HEK293 (cell line): ENCODE results near the gene LPAR2.

Source experiments
- CTCF ChIA-PET: fragments of 350-600 bp; formaldehyde crosslinking; extraction: SDS; loops from one replicate; lab custom pipeline; 2021; ENCODE audit warnings: antibody characterized with exemption; lab: Yijun Ruan, JAX
- POLR2A ChIA-PET: fragments of 300-600 bp; formaldehyde crosslinking; extraction: SDS; loops from one replicate; lab custom pipeline; 2020; ENCODE audit warnings: antibody characterized with exemption, inconsistent platforms; lab: Yijun Ruan, JAX
- H3K27ac ChIP-seq: fragments of 200-500 bp; sonication (Bioruptor generic); 2 replicates; pipeline ENCODE4 v1.5.1; 2014; ENCODE audit warnings: low read depth, low read length, control low read depth, inconsistent platforms; ENCODE audit errors: extremely low read depth
- H3K36me3 ChIP-seq, 2 experiments: fragments of 200-500 bp in 1 of 2; sonication (Bioruptor generic) in 1 of 2; 1 replicate in 1 of 2; 2 replicates in 1 of 2; pipeline ENCODE4 v1.5.1; 2014 to 2017; ENCODE audit warnings: inconsistent platforms in 2 of 2, low read length in 2 of 2; ENCODE audit not compliant: control insufficient read depth in 2 of 2, insufficient read depth in 1 of 2
- H3K4me1 ChIP-seq: fragments of 200-500 bp; sonication (Bioruptor generic); 2 replicates; pipeline ENCODE4 v1.5.1; 2014; ENCODE audit warnings: mild to moderate bottlenecking, low read length, inconsistent platforms; ENCODE audit not compliant: control insufficient read depth, insufficient read depth
- H3K4me3 ChIP-seq: 2 replicates; pipeline ENCODE4 v1.5.1; 2011; ENCODE audit warnings: low read depth, mild to moderate bottlenecking, control low read depth, low read length, moderate library complexity
- H3K9me3 ChIP-seq: fragments of 200-500 bp; sonication (Bioruptor generic); 2 replicates; pipeline ENCODE4 v1.5.1; 2014; ENCODE audit warnings: low read depth, low read length, inconsistent platforms; ENCODE audit not compliant: control insufficient read depth, insufficient read depth
- OVOL3 ChIP-seq: fragments of 450-650 bp; formaldehyde crosslinking; IDR thresholded peaks from 2 replicates; pipeline ENCODE4 v1.5.1; 2016; ENCODE audit warnings: missing biosample characterization, missing genetic modification characterization
- REPIN1 ChIP-seq: fragments of 450-650 bp; formaldehyde crosslinking; IDR thresholded peaks from 2 replicates; pipeline ENCODE4 v1.5.1; 2017; ENCODE audit warnings: missing biosample characterization, missing genetic modification characterization, low read depth
- SCRT2 ChIP-seq: fragments of 450-650 bp; formaldehyde crosslinking; IDR thresholded peaks from 2 replicates; pipeline ENCODE4 v1.5.1; 2016; ENCODE audit warnings: missing biosample characterization, missing genetic modification characterization
- SP7 ChIP-seq: fragments of 450-650 bp; formaldehyde crosslinking; IDR thresholded peaks from 2 replicates; pipeline ENCODE4 v1.5.1; 2016; ENCODE audit warnings: missing biosample characterization, missing genetic modification characterization
- TCF7L2 ChIP-seq: IDR thresholded peaks from 2 replicates; pipeline ENCODE4 v1.6.1; 2011; ENCODE audit warnings: low read depth, mild to moderate bottlenecking, inconsistent platforms, low read length, moderate library complexity, borderline replicate concordance
- ZNF140 ChIP-seq: fragments of 450-650 bp; formaldehyde crosslinking; IDR thresholded peaks from 2 replicates; pipeline ENCODE4 v1.5.1; 2016; ENCODE audit warnings: missing biosample characterization, missing genetic modification characterization
- ZNF394 ChIP-seq: fragments of 450-650 bp; formaldehyde crosslinking; IDR thresholded peaks from 2 replicates; pipeline ENCODE4 v1.5.1; 2016; ENCODE audit warnings: missing biosample characterization, missing genetic modification characterization, mild to moderate bottlenecking, moderate library complexity, borderline replicate concordance
- ZNF48 ChIP-seq: fragments of 450-650 bp; formaldehyde crosslinking; IDR thresholded peaks from 2 replicates; pipeline ENCODE4 v1.5.1; 2016; ENCODE audit warnings: missing biosample characterization, missing genetic modification characterization
- ZNF596 ChIP-seq: fragments of 450-650 bp; IDR thresholded peaks from 2 replicates; pipeline ENCODE4 v1.5.0; 2018; ENCODE audit warnings: missing biosample characterization, mild to moderate bottlenecking, missing genetic modification characterization, moderate library complexity
- ZNF610 ChIP-seq: fragments of 450-650 bp; formaldehyde crosslinking; IDR thresholded peaks from 2 replicates; pipeline ENCODE4 v1.5.1; 2016; ENCODE audit warnings: missing biosample characterization, missing genetic modification characterization, borderline replicate concordance
- ZNF624 ChIP-seq: fragments of 450-650 bp; formaldehyde crosslinking; IDR thresholded peaks from 2 replicates; pipeline ENCODE4 v1.5.1; 2017; ENCODE audit warnings: missing biosample characterization, missing genetic modification characterization
- TF ChIP-seq, protein P1 (sequence below): fragments of 450-650 bp; formaldehyde crosslinking; IDR thresholded peaks from 2 replicates; pipeline ENCODE4 v1.5.1; 2016; ENCODE audit warnings: missing biosample characterization, missing genetic modification characterization
- TF ChIP-seq, protein P2 (sequence below): fragments of 450-650 bp; IDR thresholded peaks from 2 replicates; pipeline ENCODE4 v1.5.1; 2018; ENCODE audit warnings: missing biosample characterization, missing genetic modification characterization
- TF ChIP-seq, protein P3 (sequence below): fragments of 450-650 bp; formaldehyde crosslinking; IDR thresholded peaks from 2 replicates; pipeline ENCODE4 v1.5.1; 2016; ENCODE audit warnings: missing biosample characterization, missing genetic modification characterization
- TF ChIP-seq, protein P4 (sequence below): fragments of 450-650 bp; formaldehyde crosslinking; IDR thresholded peaks from 2 replicates; pipeline ENCODE4 v1.5.1; 2016; ENCODE audit warnings: missing biosample characterization, missing genetic modification characterization
- TF ChIP-seq, protein P5 (sequence below): fragments of 450-650 bp; formaldehyde crosslinking; IDR thresholded peaks from 2 replicates; pipeline ENCODE4 v1.5.1; 2016; ENCODE audit warnings: missing biosample characterization, missing genetic modification characterization
- TF ChIP-seq, protein P6 (sequence below): fragments of 450-650 bp; formaldehyde crosslinking; IDR thresholded peaks from 2 replicates; pipeline ENCODE4 v1.5.1; 2016; ENCODE audit warnings: missing biosample characterization, missing genetic modification characterization

Gene LPAR2

DNA sequence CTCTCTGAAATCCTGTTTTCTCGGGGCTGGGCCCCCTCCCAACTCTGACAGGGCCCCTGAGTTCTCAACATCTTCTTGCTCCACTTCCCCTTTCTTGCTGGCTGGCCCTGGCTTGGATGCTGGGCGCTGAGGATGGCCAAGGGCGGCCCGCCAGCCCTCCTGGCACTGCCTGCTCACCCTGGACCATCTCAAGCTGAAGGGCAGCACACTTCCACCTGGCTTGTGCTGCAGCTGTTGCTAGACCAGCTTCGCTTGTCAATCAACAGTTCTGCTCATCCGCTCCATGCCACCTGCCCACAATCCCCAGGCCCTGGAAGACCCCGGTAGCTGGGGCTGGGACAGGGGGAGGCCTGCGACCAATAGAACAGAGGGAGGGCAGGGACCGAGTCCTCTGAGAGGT is 22.3 kb upstream of the LPAR2 start:
- no peak overlapping the region for H3K4me3 ChIP-seq
- POLR2A ChIA-PET: interaction anchor here (1.4 kb wide), 1 partner anchor 10 kb away, joined by 6 read pairs; no protein-coding TSS in a partner anchor
- no peaks in the 10 kb centered on the region for H3K9me3 ChIP-seq
- peaks cover 12 to 92% of the 10 kb centered on the region in 2 experiments for H3K36me3 ChIP-seq
- H3K27ac ChIP-seq: no peak overlapping the region
- TF ChIP-seq, protein P1, sequence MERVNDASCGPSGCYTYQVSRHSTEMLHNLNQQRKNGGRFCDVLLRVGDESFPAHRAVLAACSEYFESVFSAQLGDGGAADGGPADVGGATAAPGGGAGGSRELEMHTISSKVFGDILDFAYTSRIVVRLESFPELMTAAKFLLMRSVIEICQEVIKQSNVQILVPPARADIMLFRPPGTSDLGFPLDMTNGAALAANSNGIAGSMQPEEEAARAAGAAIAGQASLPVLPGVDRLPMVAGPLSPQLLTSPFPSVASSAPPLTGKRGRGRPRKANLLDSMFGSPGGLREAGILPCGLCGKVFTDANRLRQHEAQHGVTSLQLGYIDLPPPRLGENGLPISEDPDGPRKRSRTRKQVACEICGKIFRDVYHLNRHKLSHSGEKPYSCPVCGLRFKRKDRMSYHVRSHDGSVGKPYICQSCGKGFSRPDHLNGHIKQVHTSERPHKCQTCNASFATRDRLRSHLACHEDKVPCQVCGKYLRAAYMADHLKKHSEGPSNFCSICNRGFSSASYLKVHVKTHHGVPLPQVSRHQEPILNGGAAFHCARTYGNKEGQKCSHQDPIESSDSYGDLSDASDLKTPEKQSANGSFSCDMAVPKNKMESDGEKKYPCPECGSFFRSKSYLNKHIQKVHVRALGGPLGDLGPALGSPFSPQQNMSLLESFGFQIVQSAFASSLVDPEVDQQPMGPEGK (tag by site-specific recombination): no peak
- TF ChIP-seq, all 188 proteins: peak for 0
- no peaks in the 10 kb centered on the region for H3K4me1 ChIP-seq
- CTCF ChIA-PET: interaction anchor here (0.6 kb wide), 1 partner anchor 187 kb away, joined by 3 read pairs; no protein-coding TSS in a partner anchor

DNA sequence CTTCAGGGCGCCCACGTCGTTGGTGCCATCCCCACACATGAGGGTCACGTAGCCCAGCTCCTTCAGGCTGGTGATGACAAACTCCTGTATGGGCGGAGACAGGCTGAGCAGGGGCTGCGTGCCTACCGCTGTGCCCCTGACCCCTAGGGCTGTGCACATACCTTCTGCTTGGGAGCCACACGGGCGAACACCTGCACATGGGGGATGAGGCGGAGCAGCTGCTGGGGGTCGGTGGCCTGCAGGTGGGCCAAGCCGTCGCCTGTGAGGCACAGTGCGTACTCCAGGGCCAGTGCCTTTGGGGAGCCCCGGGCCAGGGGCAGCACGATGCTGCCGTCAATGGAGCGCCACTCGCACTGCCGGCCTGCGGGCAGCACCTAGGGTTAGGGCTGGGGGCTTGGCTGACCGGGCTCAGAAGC is 21.6 kb upstream of the LPAR2 start:
- TF ChIP-seq, protein P2, sequence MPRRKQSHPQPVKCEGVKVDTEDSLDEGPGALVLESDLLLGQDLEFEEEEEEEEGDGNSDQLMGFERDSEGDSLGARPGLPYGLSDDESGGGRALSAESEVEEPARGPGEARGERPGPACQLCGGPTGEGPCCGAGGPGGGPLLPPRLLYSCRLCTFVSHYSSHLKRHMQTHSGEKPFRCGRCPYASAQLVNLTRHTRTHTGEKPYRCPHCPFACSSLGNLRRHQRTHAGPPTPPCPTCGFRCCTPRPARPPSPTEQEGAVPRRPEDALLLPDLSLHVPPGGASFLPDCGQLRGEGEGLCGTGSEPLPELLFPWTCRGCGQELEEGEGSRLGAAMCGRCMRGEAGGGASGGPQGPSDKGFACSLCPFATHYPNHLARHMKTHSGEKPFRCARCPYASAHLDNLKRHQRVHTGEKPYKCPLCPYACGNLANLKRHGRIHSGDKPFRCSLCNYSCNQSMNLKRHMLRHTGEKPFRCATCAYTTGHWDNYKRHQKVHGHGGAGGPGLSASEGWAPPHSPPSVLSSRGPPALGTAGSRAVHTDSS: no peak
- no peak for TF ChIP-seq ZNF140 (tag by site-specific recombination)
- TF ChIP-seq, protein P3, sequence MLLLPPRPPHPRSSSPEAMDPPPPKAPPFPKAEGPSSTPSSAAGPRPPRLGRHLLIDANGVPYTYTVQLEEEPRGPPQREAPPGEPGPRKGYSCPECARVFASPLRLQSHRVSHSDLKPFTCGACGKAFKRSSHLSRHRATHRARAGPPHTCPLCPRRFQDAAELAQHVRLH (tag by site-specific recombination): no peak
- TF ChIP-seq OVOL3 (tag by site-specific recombination): no peak
- CTCF ChIA-PET: no interaction called here
- Histone ChIP-seq H3K4me3 (no peak overlapping the region), H3K4me1 (no peaks in the 10 kb centered on the region), H3K36me3 (peaks cover 12 to 92% of the 10 kb centered on the region in 2 experiments), H3K27ac (no peak overlapping the region), H3K9me3 (no peaks in the 10 kb centered on the region)
- POLR2A ChIA-PET: no interaction called here

DNA sequence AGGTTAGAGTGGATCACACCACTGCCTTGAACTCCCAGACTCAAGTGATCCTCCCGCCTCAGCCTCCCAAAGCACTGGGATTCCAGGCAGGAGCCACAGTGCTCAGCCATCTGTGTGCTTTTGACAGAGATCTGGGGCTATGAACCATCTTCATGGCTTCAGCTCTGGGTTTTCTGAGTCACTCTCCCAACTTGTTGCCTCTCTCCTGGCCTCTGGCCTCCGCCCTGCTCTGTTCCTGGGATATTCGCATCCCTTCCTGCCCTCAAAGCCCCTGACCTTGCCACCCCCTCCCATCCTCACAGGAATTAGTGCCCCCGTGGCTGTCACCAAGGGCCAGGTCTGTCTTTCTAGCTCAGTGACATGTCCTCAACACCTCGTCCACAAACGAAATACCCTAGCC is 21.1 kb upstream of the LPAR2 start:
- H3K36me3 ChIP-seq: peaks cover 12 to 91% of the 10 kb centered on the region in 2 experiments

DNA sequence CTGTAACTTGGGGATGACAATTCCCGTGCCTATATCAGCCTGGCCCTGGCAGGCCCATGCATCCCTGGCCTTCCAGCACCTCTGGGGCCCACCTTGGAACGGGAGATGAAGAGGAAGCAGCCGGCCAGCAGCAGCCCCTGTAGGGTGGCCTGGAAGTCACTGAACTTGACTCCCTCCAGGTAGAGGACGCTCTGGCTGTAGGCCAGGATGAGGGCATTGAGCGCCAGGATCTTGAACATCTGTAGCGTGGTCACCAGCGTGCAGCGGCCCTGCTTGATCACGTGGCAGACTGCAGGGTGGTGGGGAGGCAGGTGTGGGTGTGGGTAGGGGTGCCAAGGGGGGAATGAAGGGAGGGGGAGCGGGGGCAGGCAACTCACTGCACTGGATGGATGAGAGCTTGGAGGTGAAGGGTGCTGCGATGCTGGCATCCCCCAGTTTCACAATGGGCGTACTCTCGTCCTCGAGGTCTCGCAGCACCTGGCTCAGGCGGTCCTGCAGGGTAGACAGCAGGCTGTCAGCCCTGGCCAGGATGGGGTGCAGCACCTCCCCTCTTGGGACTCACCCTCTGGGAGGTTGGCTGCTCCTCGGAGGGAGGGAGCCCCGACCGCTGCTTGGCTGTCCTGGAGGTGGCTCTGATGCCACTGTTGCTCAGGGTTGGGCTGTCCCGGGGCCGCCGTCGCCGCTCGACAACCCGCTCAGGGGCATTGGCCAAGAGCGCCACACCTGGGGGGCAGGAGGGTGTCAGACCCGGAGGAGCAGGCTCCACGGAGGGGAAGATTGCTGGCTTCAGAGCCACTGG is 19.2 kb upstream of the LPAR2 start:
- peaks cover 12 to 72% of the 10 kb centered on the region in 2 experiments for H3K36me3 ChIP-seq
- no peak overlapping the region for H3K27ac ChIP-seq
- H3K9me3 ChIP-seq: no peaks in the 10 kb centered on the region
- CTCF ChIA-PET: interaction anchor here (0.6 to 1.8 kb wide), 2 partner anchors 15 to 142 kb away, joined by 3 to 4 read pairs; no protein-coding TSS in a partner anchor
- H3K4me1 ChIP-seq: no peaks in the 10 kb centered on the region
- no peak overlapping the region for H3K4me3 ChIP-seq
- POLR2A ChIA-PET: no interaction called here
- TF ChIP-seq ZNF394 (tag by site-specific recombination) (no peak), TCF7L2 (no peak)
- TF ChIP-seq, protein P3 (tag by site-specific recombination): no peak
- TF ChIP-seq, protein P4, sequence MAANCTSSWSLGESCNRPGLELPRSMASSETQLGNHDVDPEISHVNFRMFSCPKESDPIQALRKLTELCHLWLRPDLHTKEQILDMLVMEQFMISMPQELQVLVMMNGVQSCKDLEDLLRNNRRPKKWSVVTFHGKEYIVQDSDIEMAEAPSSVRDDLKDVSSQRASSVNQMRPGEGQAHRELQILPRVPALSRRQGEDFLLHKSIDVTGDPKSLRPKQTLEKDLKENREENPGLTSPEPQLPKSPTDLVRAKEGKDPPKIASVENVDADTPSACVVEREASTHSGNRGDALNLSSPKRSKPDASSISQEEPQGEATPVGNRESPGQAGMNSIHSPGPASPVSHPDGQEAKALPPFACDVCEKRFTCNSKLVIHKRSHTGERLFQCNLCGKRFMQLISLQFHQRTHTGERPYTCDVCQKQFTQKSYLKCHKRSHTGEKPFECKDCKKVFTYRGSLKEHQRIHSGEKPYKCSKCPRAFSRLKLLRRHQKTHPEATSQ (tag by site-specific recombination): no peak
- TF ChIP-seq, protein P5, sequence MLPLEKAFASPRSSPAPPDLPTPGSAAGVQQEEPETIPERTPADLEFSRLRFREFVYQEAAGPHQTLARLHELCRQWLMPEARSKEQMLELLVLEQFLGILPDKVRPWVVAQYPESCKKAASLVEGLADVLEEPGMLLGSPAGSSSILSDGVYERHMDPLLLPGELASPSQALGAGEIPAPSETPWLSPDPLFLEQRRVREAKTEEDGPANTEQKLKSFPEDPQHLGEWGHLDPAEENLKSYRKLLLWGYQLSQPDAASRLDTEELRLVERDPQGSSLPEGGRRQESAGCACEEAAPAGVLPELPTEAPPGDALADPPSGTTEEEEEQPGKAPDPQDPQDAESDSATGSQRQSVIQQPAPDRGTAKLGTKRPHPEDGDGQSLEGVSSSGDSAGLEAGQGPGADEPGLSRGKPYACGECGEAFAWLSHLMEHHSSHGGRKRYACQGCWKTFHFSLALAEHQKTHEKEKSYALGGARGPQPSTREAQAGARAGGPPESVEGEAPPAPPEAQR (tag by site-specific recombination): no peak
- TF ChIP-seq, protein P6, sequence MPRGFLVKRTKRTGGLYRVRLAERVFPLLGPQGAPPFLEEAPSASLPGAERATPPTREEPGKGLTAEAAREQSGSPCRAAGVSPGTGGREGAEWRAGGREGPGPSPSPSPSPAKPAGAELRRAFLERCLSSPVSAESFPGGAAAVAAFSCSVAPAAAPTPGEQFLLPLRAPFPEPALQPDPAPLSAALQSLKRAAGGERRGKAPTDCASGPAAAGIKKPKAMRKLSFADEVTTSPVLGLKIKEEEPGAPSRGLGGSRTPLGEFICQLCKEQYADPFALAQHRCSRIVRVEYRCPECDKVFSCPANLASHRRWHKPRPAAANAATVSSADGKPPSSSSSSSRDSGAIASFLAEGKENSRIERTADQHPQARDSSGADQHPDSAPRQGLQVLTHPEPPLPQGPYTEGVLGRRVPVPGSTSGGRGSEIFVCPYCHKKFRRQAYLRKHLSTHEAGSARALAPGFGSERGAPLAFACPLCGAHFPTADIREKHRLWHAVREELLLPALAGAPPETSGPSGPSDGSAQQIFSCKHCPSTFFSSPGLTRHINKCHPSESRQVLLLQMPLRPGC (tag by site-specific recombination): no peak

More for the DNA sequence above, 21.1 kb upstream of the LPAR2 start:
- Histone ChIP-seq H3K4me3 (no peak overlapping the region), H3K4me1 (no peaks in the 10 kb centered on the region), H3K9me3 (no peaks in the 10 kb centered on the region), H3K27ac (no peak overlapping the region)
- POLR2A ChIA-PET: no interaction called here
- TF ChIP-seq SP7 (tag by site-specific recombination): no peak
- TF ChIP-seq SCRT2 (tag by site-specific recombination): peak; percentile 76
- TF ChIP-seq ZNF48: no peak
- TF ChIP-seq ZNF596 (tag by site-specific recombination): no peak
- no peak for TF ChIP-seq REPIN1 (tag by site-specific recombination)
- no peak for TF ChIP-seq ZNF610
- TF ChIP-seq ZNF624 (tag by site-specific recombination): no peak
- CTCF ChIA-PET: interaction anchor here (1.8 kb wide), 1 partner anchor 13 kb away, joined by 4 read pairs; no protein-coding TSS in a partner anchor
